SU-DHL-6 (cell line): ENCODE measurements around the gene SPINK1.

ENCODE experiments used
- CTCF ChIP-seq: fragments of 200-600 bp; sonication (generic); IDR thresholded peaks from one replicate; pipeline ENCODE4 v1.5.1; 2017; ENCODE audit warnings: antibody characterized with exemption, mild to moderate bottlenecking, low read length, moderate library complexity; ENCODE audit not compliant: insufficient read depth, poor library complexity, severe bottlenecking
- EZH2phosphoT487 ChIP-seq: fragments of 200-600 bp; sonication (generic), shearing (Covaris generic); conservative IDR thresholded peaks from 2 replicates; pipeline ENCODE4 v1.6.1; 2018; ENCODE audit warnings: mild to moderate bottlenecking, antibody characterized with exemption, low read length, moderate library complexity, mixed read lengths

- TF ChIP-seq CTCF (no peak), EZH2phosphoT487 (no peak)
Measured at GRCh38 chr5:147879784-147880183, 48.3 kb upstream of the SPINK1 start.
